NCI-H1092 treated with DMSO at 0.1 percent for 48 hours (cell line): ENCODE data around the gene TBXAS1.
"Not testable (repeated sequence)": the region's sequence is repeated elsewhere in the genome, so short reads cannot be mapped to it uniquely, and the experiment has no call there.

Source experiments
- DNase-seq: peaks from one replicate; lab custom pipeline; 2025; lab: John Stamatoyannopoulos, UW

The TBXAS1 gene

GRCh38 chr7:139827042-139827441 lies 2.0 kb upstream of the TBXAS1 start:
- DNase-seq: no peak

- DNase-seq: no peak
These were observed 618 bp upstream of the TBXAS1 start for GRCh38 chr7:139828446-139828845.

- no peak for DNase-seq
These were observed 682 bp downstream of the TBXAS1 start for GRCh38 chr7:139829775-139830117.

GRCh38 chr7:139830292-139830691 lies 1.2 kb downstream of the TBXAS1 start:
- DNase-seq: no peak

GRCh38 chr7:139830782-139831501 lies 1.9 kb downstream of the TBXAS1 start:
- DNase-seq: no peak

GRCh38 chr7:139835848-139836247 lies 6.8 kb downstream of the TBXAS1 start:
- DNase-seq: not testable (repeated sequence)

- DNase-seq: not testable (repeated sequence)
These were observed 8.2 kb downstream of the TBXAS1 start for GRCh38 chr7:139837291-139837690.

GRCh38 chr7:139838276-139838675 lies 9.2 kb downstream of the TBXAS1 start:
- no peak for DNase-seq

GRCh38 chr7:139838876-139839275 lies 9.8 kb downstream of the TBXAS1 start:
- no peak for DNase-seq

GRCh38 chr7:139840776-139841175 lies 11.7 kb downstream of the TBXAS1 start:
- no peak for DNase-seq

- DNase-seq: no peak
These were observed 13.5 kb downstream of the TBXAS1 start for GRCh38 chr7:139842401-139843210.

- not testable (repeated sequence) for DNase-seq
These were observed 14.1 kb downstream of the TBXAS1 start for GRCh38 chr7:139843211-139843537.

- DNase-seq: no peak
These were observed 15.8 kb downstream of the TBXAS1 start for GRCh38 chr7:139844779-139845442.

GRCh38 chr7:139845443-139845805 lies 16.4 kb downstream of the TBXAS1 start:
- DNase-seq: no peak

- DNase-seq: no peak
These were observed 17.2 kb downstream of the TBXAS1 start for GRCh38 chr7:139846297-139846696.

GRCh38 chr7:139848274-139848673 lies 19.2 kb downstream of the TBXAS1 start:
- no peak for DNase-seq

GRCh38 chr7:139850906-139851305 lies 21.8 kb downstream of the TBXAS1 start:
- no peak for DNase-seq

GRCh38 chr7:139851770-139852481 lies 22.9 kb downstream of the TBXAS1 start:
- DNase-seq: no peak

- no peak for DNase-seq
These were observed 23.4 kb downstream of the TBXAS1 start for GRCh38 chr7:139852482-139852845.

GRCh38 chr7:139853506-139854123 lies 24.6 kb downstream of the TBXAS1 start:
- DNase-seq: no peak

GRCh38 chr7:139854124-139854511 lies 25.1 kb downstream of the TBXAS1 start:
- DNase-seq: no peak
